NT2/D1 (cell line): ENCODE data around the gene RPL38.

ENCODE experiments used
- DNase-seq: peaks from one replicate; pipeline ENCODE4 v3.0.0-alpha.2; 2011; ENCODE audit warnings: low read depth, low spot score
- H3K27me3 ChIP-seq: 2 replicates; pipeline ENCODE4 v1.6.0; 2011; ENCODE audit warnings: mild to moderate bottlenecking; ENCODE audit not compliant: insufficient read length, insufficient read depth
- H3K36me3 ChIP-seq: 2 replicates; pipeline ENCODE4 v1.6.1; 2011; ENCODE audit warnings: mild to moderate bottlenecking, low read length, mixed read lengths; ENCODE audit not compliant: insufficient read depth, insufficient read length
- H3K4me1 ChIP-seq: 2 replicates; pipeline ENCODE4 v1.5.1; 2011; ENCODE audit not compliant: insufficient read depth, insufficient read length
- H3K4me3 ChIP-seq: 2 replicates; pipeline ENCODE4 v1.5.1; 2011; ENCODE audit warnings: low read depth; ENCODE audit not compliant: insufficient read length
- H3K9ac ChIP-seq: 2 replicates; pipeline ENCODE4 v1.6.0; 2011; ENCODE audit warnings: low read depth; ENCODE audit not compliant: insufficient read length
- H3K9me3 ChIP-seq: 2 replicates; pipeline ENCODE4 v1.5.1; 2011; ENCODE audit warnings: mild to moderate bottlenecking, low read length; ENCODE audit not compliant: insufficient read depth
- SUZ12 ChIP-seq: IDR thresholded peaks from 2 replicates; pipeline ENCODE4 v1.6.1; 2011; ENCODE audit not compliant: insufficient read length, insufficient read depth; ENCODE audit errors: extremely low read depth
- YY1 ChIP-seq: IDR thresholded peaks from 2 replicates; pipeline ENCODE4 v1.6.1; 2011; ENCODE audit not compliant: insufficient read length, insufficient read depth
- ZNF274 ChIP-seq: IDR thresholded peaks from 2 replicates; pipeline ENCODE4 v1.6.1; 2011; ENCODE audit warnings: mild to moderate bottlenecking, low read depth, low read length

The RPL38 gene

GRCh38 chr17:74245871-74246270 is 42.4 kb downstream of the RPL38 start:
- Histone ChIP-seq H3K4me3 (no peak overlapping the region), H3K27me3 (peaks cover 7% of the 10 kb centered on the region), H3K36me3 (no peaks in the 10 kb centered on the region), H3K9me3 (no peaks in the 10 kb centered on the region), H3K4me1 (peaks cover 28% of the 10 kb centered on the region), H3K9ac (peak overlapping the region; percentile 68)
- no peak for DNase-seq
- TF ChIP-seq YY1 (no peak), ZNF274 (no peak), SUZ12 (no peak)

- DNase-seq = no peak
- H3K27me3 ChIP-seq = no peaks in the 10 kb centered on the region
- peaks cover 5% of the 10 kb centered on the region for H3K36me3 ChIP-seq
- no peak overlapping the region for H3K4me3 ChIP-seq
- peaks cover 31% of the 10 kb centered on the region for H3K4me1 ChIP-seq
- H3K9ac ChIP-seq = no peak overlapping the region
- H3K9me3 ChIP-seq = no peaks in the 10 kb centered on the region
- TF ChIP-seq SUZ12 (no peak), ZNF274 (no peak), YY1 (no peak)
Measured at GRCh38 chr17:74249590-74250270, 46.3 kb downstream of the RPL38 start.

GRCh38 chr17:74250324-74250995 is 47.0 kb downstream of the RPL38 start:
- Histone ChIP-seq H3K9ac (no peak overlapping the region), H3K4me1 (peaks cover 26% of the 10 kb centered on the region), H3K36me3 (peaks cover 5% of the 10 kb centered on the region), H3K4me3 (no peak overlapping the region), H3K9me3 (no peaks in the 10 kb centered on the region), H3K27me3 (no peaks in the 10 kb centered on the region)
- no peak for DNase-seq
- TF ChIP-seq YY1 (no peak), ZNF274 (no peak), SUZ12 (no peak)

GRCh38 chr17:74251051-74251450 is 47.6 kb downstream of the RPL38 start:
- Histone ChIP-seq H3K9me3 (no peaks in the 10 kb centered on the region), H3K27me3 (no peaks in the 10 kb centered on the region), H3K4me1 (peaks cover 23% of the 10 kb centered on the region), H3K4me3 (no peak overlapping the region), H3K36me3 (peaks cover 5% of the 10 kb centered on the region), H3K9ac (no peak overlapping the region)
- DNase-seq = no peak
- TF ChIP-seq YY1 (no peak), ZNF274 (no peak), SUZ12 (no peak)

- Histone ChIP-seq H3K27me3 (no peaks in the 10 kb centered on the region), H3K4me3 (no peak overlapping the region), H3K36me3 (peaks cover 5% of the 10 kb centered on the region)
Measured at GRCh38 chr17:74251569-74251968, 48.1 kb downstream of the RPL38 start.

GRCh38 chr17:74252211-74252610 is 48.7 kb downstream of the RPL38 start:
- Histone ChIP-seq H3K4me1 (peaks cover 18% of the 10 kb centered on the region), H3K4me3 (no peak overlapping the region), H3K9ac (peak overlapping the region; percentile 5), H3K27me3 (no peaks in the 10 kb centered on the region), H3K36me3 (peaks cover 5% of the 10 kb centered on the region), H3K9me3 (no peaks in the 10 kb centered on the region)
- no peak for DNase-seq
- no peak for TF ChIP-seq SUZ12
- no peak for TF ChIP-seq YY1
- no peak for TF ChIP-seq ZNF274

More at GRCh38 chr17:74251569-74251968, 48.1 kb downstream of the RPL38 start:
- H3K9ac ChIP-seq = no peak overlapping the region
- H3K4me1 ChIP-seq = peaks cover 18% of the 10 kb centered on the region
- H3K9me3 ChIP-seq = no peaks in the 10 kb centered on the region
- TF ChIP-seq SUZ12 = no peak
- no peak for TF ChIP-seq ZNF274
- TF ChIP-seq YY1 = no peak
- DNase-seq = no peak

- Histone ChIP-seq H3K9me3 (no peaks in the 10 kb centered on the region), H3K9ac (no peak overlapping the region), H3K4me1 (peaks cover 18% of the 10 kb centered on the region), H3K27me3 (no peaks in the 10 kb centered on the region), H3K4me3 (no peak overlapping the region), H3K36me3 (peaks cover 5% of the 10 kb centered on the region)
- no peak for DNase-seq
- TF ChIP-seq SUZ12 (no peak), ZNF274 (no peak), YY1 (no peak)
Measured at GRCh38 chr17:74253036-74253435, 49.6 kb downstream of the RPL38 start.
